H1 (cell line): Measurements from ENCODE around the gene OR6N1. TPM values are rescaled to one million over a fixed set of nuclear protein-coding genes. Genes with fewer than 3 reads are reported as not detected.

ENCODE experiments used
- CTCF ChIA-PET: fragments of 300-600 bp; sonication (Branson Sonifier 250); formaldehyde crosslinking; loops from one replicate; lab custom pipeline; 2021; ENCODE audit not compliant: partially characterized antibody; lab: Charles Lee
- POLR2A ChIA-PET: fragments of 300-600 bp; sonication (Branson Sonifier 250); formaldehyde crosslinking; loops from one replicate; lab custom pipeline; 2021; ENCODE audit warnings: inconsistent platforms; ENCODE audit not compliant: partially characterized antibody; lab: Charles Lee
- DNase-seq, 2 experiments: peaks; one replicate each; pipeline versions ENCODE4 v3.0.0 to v3.0.0-alpha.2; 2010 to 2022; ENCODE audit warnings: low spot score in 2 of 2, low read depth in 1 of 2, mixed read lengths in 1 of 2
- FAIRE-seq: peaks from 2 replicates; lab custom pipeline; 2011; peaks lifted over from hg19 to GRCh38; lab: Jason Lieb, UNC
- H2AFZ ChIP-seq: 2 replicates; pipeline ENCODE4 v1.8.1; 2012; ENCODE audit warnings: low read length, inconsistent platforms
- H2AK5ac ChIP-seq: 2 replicates; pipeline ENCODE4 v1.6.1; 2013; ENCODE audit warnings: low read depth, low read length
- H2BK120ac ChIP-seq: replicated peaks from 2 replicates; pipeline ENCODE3; 2013; ENCODE audit warnings: low read depth, low read length, inconsistent platforms
- H2BK12ac ChIP-seq: 2 replicates; pipeline ENCODE4 v1.6.1; 2013; ENCODE audit warnings: low read depth, low read length
- H2BK15ac ChIP-seq: 2 replicates; pipeline ENCODE4 v1.6.1; 2013; ENCODE audit warnings: low read length
- H2BK20ac ChIP-seq: 2 replicates; pipeline ENCODE4 v1.6.1; 2013; ENCODE audit warnings: low read length
- H2BK5ac ChIP-seq: 2 replicates; pipeline ENCODE4 v1.6.1; 2013; ENCODE audit warnings: low read depth, low read length
- H3K14ac ChIP-seq: 2 replicates; pipeline ENCODE4 v1.6.1; 2013; ENCODE audit warnings: inconsistent platforms; ENCODE audit not compliant: insufficient read length
- H3K18ac ChIP-seq: 2 replicates; pipeline ENCODE4 v1.6.1; 2013; ENCODE audit warnings: low read length; ENCODE audit errors: extremely low read depth
- H3K23ac ChIP-seq: 2 replicates; pipeline ENCODE4 v1.6.1; 2013; ENCODE audit warnings: inconsistent platforms; ENCODE audit not compliant: insufficient read length
- H3K23me2 ChIP-seq: 2 replicates; pipeline ENCODE4 v1.6.1; 2013; ENCODE audit warnings: low read depth, low read length
- H3K27ac ChIP-seq: 2 replicates; pipeline ENCODE4 v1.6.1; 2011; ENCODE audit warnings: low read depth, low read length, inconsistent platforms
- H3K27me3 ChIP-seq, 4 experiments: replicated peaks in 1 of 4; 1 replicate in 1 of 4; 2 replicates in 3 of 4; pipeline versions ENCODE4 v1.6.1 to v1.8.1; 2011 to 2013; ENCODE audit warnings: low read length in 3 of 4, mild to moderate bottlenecking in 3 of 4, inconsistent platforms in 2 of 4, mixed read lengths in 2 of 4, moderate library complexity in 1 of 4; ENCODE audit not compliant: control insufficient read depth in 3 of 4, insufficient read depth in 3 of 4; ENCODE audit errors: extremely low read depth in 1 of 4
- H3K36me3 ChIP-seq, 4 experiments: 2 replicates each; pipeline versions ENCODE4 v1.6.1 to v1.8.1; 2011 to 2013; ENCODE audit warnings: mild to moderate bottlenecking in 4 of 4, low read length in 3 of 4, moderate library complexity in 2 of 4, control low read depth in 1 of 4, inconsistent platforms in 1 of 4; ENCODE audit not compliant: insufficient read depth in 4 of 4, control insufficient read depth in 2 of 4
- H3K4ac ChIP-seq: replicated peaks from 2 replicates; pipeline ENCODE3; 2013; ENCODE audit warnings: low read length, low read depth, mixed read lengths, inconsistent platforms; ENCODE audit not compliant: insufficient read length
- H3K4me1 ChIP-seq, 4 experiments: replicated peaks in 1 of 4; 1 replicate in 1 of 4; 2 replicates in 3 of 4; pipeline versions ENCODE4 v1.6.1 to v1.8.1; 2011 to 2013; ENCODE audit warnings: low read length in 3 of 4, inconsistent platforms in 2 of 4, mixed read lengths in 1 of 4; ENCODE audit not compliant: insufficient read depth in 4 of 4, control insufficient read depth in 3 of 4
- H3K4me2 ChIP-seq, 2 experiments: 2 replicates each; pipeline versions ENCODE4 v1.6.1 to v1.8.1; 2011 to 2013; ENCODE audit warnings: low read depth in 2 of 2, low read length in 2 of 2, control low read depth in 1 of 2, inconsistent platforms in 1 of 2, mild to moderate bottlenecking in 1 of 2; ENCODE audit not compliant: insufficient read depth in 1 of 2
- H3K4me3 ChIP-seq, 4 experiments: fragments of 200-600, 300-600 bp in 1 of 4; sonication (generic), shearing (Covaris generic), sonication (Bioruptor Twin) in 1 of 4; 2 replicates each; pipeline versions ENCODE4 v1.5.1 to v1.8.1; 2011 to 2016; ENCODE audit warnings: low read length in 4 of 4, low read depth in 3 of 4, control low read depth in 2 of 4, inconsistent platforms in 2 of 4, mild to moderate bottlenecking in 2 of 4, mixed read lengths in 1 of 4, moderate library complexity in 1 of 4; ENCODE audit not compliant: insufficient read depth in 2 of 4; ENCODE audit errors: extremely low read depth in 1 of 4
- H3K56ac ChIP-seq: replicated peaks from 2 replicates; pipeline ENCODE3; 2013; ENCODE audit warnings: low read depth, mild to moderate bottlenecking, mixed read lengths, low read length, inconsistent platforms; ENCODE audit not compliant: insufficient read length
- H3K79me1 ChIP-seq: 2 replicates; pipeline ENCODE4 v1.6.1; 2013; ENCODE audit warnings: low read depth, low read length, control low read depth
- H3K79me2 ChIP-seq, 2 experiments: 2 replicates each; pipeline versions ENCODE4 v1.6.1 to v1.8.1; 2012 to 2013; ENCODE audit warnings: low read length in 2 of 2, mild to moderate bottlenecking in 2 of 2, inconsistent platforms in 1 of 2; ENCODE audit not compliant: insufficient read depth in 2 of 2, control insufficient read depth in 1 of 2
- H3K9ac ChIP-seq, 4 experiments: replicated peaks in 1 of 4; 1 replicate in 1 of 4; 2 replicates in 3 of 4; pipeline versions ENCODE4 v1.6.1 to v1.8.1; 2011 to 2013; ENCODE audit warnings: low read depth in 3 of 4, low read length in 3 of 4, control low read depth in 2 of 4, mild to moderate bottlenecking in 2 of 4, moderate library complexity in 2 of 4, inconsistent platforms in 1 of 4; ENCODE audit errors: extremely low read depth in 1 of 4
- H3K9me3 ChIP-seq, 2 experiments: 2 replicates each; pipeline versions ENCODE4 v1.6.1 to v1.8.1; 2012 to 2013; ENCODE audit warnings: mild to moderate bottlenecking in 2 of 2, moderate library complexity in 2 of 2, control low read depth in 1 of 2, inconsistent platforms in 1 of 2, low read depth in 1 of 2, low read length in 1 of 2, mixed read lengths in 1 of 2; ENCODE audit not compliant: insufficient read depth in 2 of 2
- H4K20me1 ChIP-seq, 2 experiments: replicated peaks in 1 of 2; 2 replicates each; pipeline versions ENCODE3 to v1.8.1; 2011 to 2013; ENCODE audit warnings: inconsistent platforms in 2 of 2, low read length in 2 of 2, mild to moderate bottlenecking in 1 of 2; ENCODE audit not compliant: insufficient read depth in 2 of 2, control insufficient read depth in 1 of 2
- H4K5ac ChIP-seq: 2 replicates; pipeline ENCODE4 v1.6.1; 2013; ENCODE audit warnings: low read length, low read depth, mixed read lengths, inconsistent platforms; ENCODE audit not compliant: insufficient read length
- H4K8ac ChIP-seq: 2 replicates; pipeline ENCODE4 v1.8.0; 2013; ENCODE audit warnings: mild to moderate bottlenecking, moderate library complexity, low read length, inconsistent platforms; ENCODE audit not compliant: insufficient read depth; ENCODE audit errors: extremely low read depth
- H4K91ac ChIP-seq: replicated peaks from 2 replicates; pipeline ENCODE3; 2013; ENCODE audit warnings: low read length, mixed read lengths, inconsistent platforms; ENCODE audit not compliant: insufficient read length
- ASH2L ChIP-seq: fragments of 200-600, 300-600 bp; sonication (generic); IDR thresholded peaks from one replicate; pipeline ENCODE4 v1.7.1; 2017; ENCODE audit warnings: low read length
- GABPA ChIP-seq: IDR thresholded peaks from 2 replicates; pipeline ENCODE4 v1.6.1; 2011; ENCODE audit warnings: mild to moderate bottlenecking, low read length, moderate library complexity, borderline replicate concordance; ENCODE audit not compliant: insufficient read depth
- POU5F1 ChIP-seq: IDR thresholded peaks from 2 replicates; pipeline ENCODE4 v1.6.1; 2011; ENCODE audit warnings: low read depth, mild to moderate bottlenecking, low read length, moderate library complexity
- RAD21 ChIP-seq, 2 experiments: IDR thresholded peaks in 1 of 2; conservative IDR thresholded peaks in 1 of 2; 2 replicates each; pipeline ENCODE4 v1.6.1; 2011; ENCODE audit warnings: low read depth in 2 of 2, low read length in 2 of 2, improper control_type of control experiment in 1 of 2, inconsistent platforms in 1 of 2, mild to moderate bottlenecking in 1 of 2, moderate library complexity in 1 of 2
- RXRA ChIP-seq: IDR thresholded peaks from 2 replicates; pipeline ENCODE4 v1.6.1; 2011; ENCODE audit warnings: low read depth, mild to moderate bottlenecking, low read length, moderate library complexity; ENCODE audit not compliant: insufficient read depth
- TCF12 ChIP-seq: IDR thresholded peaks from 2 replicates; pipeline ENCODE4 v1.6.1; 2011; ENCODE audit warnings: low read depth, mild to moderate bottlenecking, low read length
- YY1 ChIP-seq: IDR thresholded peaks from 2 replicates; pipeline ENCODE4 v1.6.1; 2011; ENCODE audit warnings: low read depth, mild to moderate bottlenecking, low read length
- ZNF274 ChIP-seq: IDR thresholded peaks from 2 replicates; pipeline ENCODE4 v1.7.0; 2012; ENCODE audit warnings: low read length, borderline replicate concordance; ENCODE audit errors: extremely low read depth
- WGBS, 2 experiments: shearing (Covaris generic) in 1 of 2; methylation state at CpG; one replicate each; pipeline versions ENCODE4 v1.1.6 to v1.1.7; 2013 to 2015; ENCODE audit warnings: low lambda C conversion rate in 2 of 2, mixed read lengths in 2 of 2, inconsistent platforms in 1 of 2, low coverage in 1 of 2, missing lambda C conversion rate in 1 of 2; ENCODE audit not compliant: insufficient replicate concordance in 2 of 2, insufficient coverage in 1 of 2, insufficient read length in 1 of 2; ENCODE audit errors: extremely low coverage in 1 of 2, missing lambda C conversion rate in 1 of 2; 5-methylcytosine and 5-hydroxymethylcytosine counted together
- polyA plus RNA-seq, 7 experiments: library from polyadenylated mRNA; depleted of rRNA in 3 of 7; stranded (reverse) in 5 of 7; unstranded in 2 of 7; fragments of >200 nt in 5 of 7; fragments of 200-250 nt in 2 of 7; gene quantifications; 1 replicate in 5 of 7; 2 replicates in 1 of 7; 4 replicates in 1 of 7; pipeline versions ENCODE4 v1.2.1 to v1.2.3, GENCODE V29; 2011 to 2013; ENCODE audit warnings: missing spikeins in 2 of 7, mixed read lengths in 2 of 7
- total RNA-seq: library from RNA; stranded (reverse); fragmentation: NEBNext Ultra II Directional; extraction: Animal tissue kit (Norgen Biotek cat#: 25700); gene quantifications from 2 replicates; pipeline ENCODE4 v1.2.1, GENCODE V29; 2021

Gene OR6N1
- total and polyA plus RNA-seq, 2 of the 8 experiments (the other 6 are each of a cell fraction or from before 2014, with no cell fraction given) = not detected

DNA sequence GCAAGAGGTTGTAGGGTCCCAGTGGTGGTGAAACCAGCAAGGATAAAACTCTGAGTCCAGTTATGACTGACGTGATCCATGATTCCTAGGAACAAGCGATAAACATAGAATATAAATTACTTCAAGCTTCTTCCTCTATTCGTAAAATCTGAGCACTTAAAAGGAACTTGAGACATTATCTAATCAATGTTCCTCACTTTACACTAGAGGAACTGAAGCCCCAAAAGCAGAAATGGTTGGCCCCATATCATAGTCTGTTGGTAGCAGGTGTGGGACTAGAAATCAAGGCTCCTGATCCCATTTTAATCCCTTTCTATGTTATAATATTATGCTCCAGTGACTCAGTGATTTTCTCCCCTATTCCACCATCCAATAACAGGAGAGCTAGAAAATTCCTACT, 37.3 kb upstream of the OR6N1 start:
- no peak overlapping the region for H2BK12ac ChIP-seq
- H3K23me2 ChIP-seq = no peaks in the 10 kb centered on the region
- ChIA-PET POLR2A (no interaction called here), CTCF (interaction anchor here (1.2 to 1.7 kb wide), 2 partner anchors 9 to 16 kb away, joined by 3 to 4 read pairs; no protein-coding TSS in a partner anchor)
- H2BK20ac ChIP-seq = no peak overlapping the region
- no peak overlapping the region for H2BK15ac ChIP-seq
- no peak overlapping the region for H3K4ac ChIP-seq
- H3K27ac ChIP-seq = no peak overlapping the region
- H4K20me1 ChIP-seq = no peaks in the 10 kb centered on the region
- H3K18ac ChIP-seq = no peak overlapping the region
- no peak overlapping the region for H2AFZ ChIP-seq
- 94% methylated on average over 3 of the region's 3 CpGs; no CpG with 5 or more reads in 1 of the 2 experiments for WGBS, 2 experiments
- no peaks in the 10 kb centered on the region for H3K9me3 ChIP-seq
- FAIRE-seq (no peak), DNase-seq (no peak)
- no peak overlapping the region for H4K8ac ChIP-seq
- no peak overlapping the region for H3K4me3 ChIP-seq
- no peak overlapping the region for H3K9ac ChIP-seq
- H3K27me3 ChIP-seq = no peaks in the 10 kb centered on the region
- no peaks in the 10 kb centered on the region for H3K36me3 ChIP-seq
- no peak overlapping the region for H2AK5ac ChIP-seq
- H2BK120ac ChIP-seq = no peak overlapping the region
- H2BK5ac ChIP-seq = no peak overlapping the region
- no peak overlapping the region for H3K56ac ChIP-seq
- H3K14ac ChIP-seq = no peak overlapping the region
- H4K91ac ChIP-seq = no peak overlapping the region
- H3K79me1 ChIP-seq = no peaks in the 10 kb centered on the region
- H3K23ac ChIP-seq = no peak overlapping the region
- H3K4me1 ChIP-seq = no peaks in the 10 kb centered on the region
- no peaks in the 10 kb centered on the region for H3K79me2 ChIP-seq
- no peak overlapping the region for H4K5ac ChIP-seq
- no peak overlapping the region for H3K4me2 ChIP-seq
- TF ChIP-seq RAD21 (IDR thresholded peaks at IDR 0.05 in 1 of 2, conservative IDR thresholded peaks at IDR 0.05 in 1 of 2; ENCODE audit: low read depth in 2 of 2, low read length in 2 of 2) = no peak
- no peak for TF ChIP-seq YY1
- no peak for TF ChIP-seq POU5F1
- no peak for TF ChIP-seq ASH2L
- no peak for TF ChIP-seq RXRA
- no peak for TF ChIP-seq TCF12
- TF ChIP-seq GABPA = no peak
- no peak for TF ChIP-seq ZNF274
